GM12801 (cell line): ENCODE measurements around the gene TPD52L2.

Experiments
- TF ChIP-seq, protein P1 (sequence below): IDR thresholded peaks from one replicate; pipeline ENCODE4 v1.5.1; 2011; ENCODE audit warnings: control low read depth; ENCODE audit not compliant: insufficient read length; ENCODE audit errors: extremely low read depth

TPD52L2 gene

DNA sequence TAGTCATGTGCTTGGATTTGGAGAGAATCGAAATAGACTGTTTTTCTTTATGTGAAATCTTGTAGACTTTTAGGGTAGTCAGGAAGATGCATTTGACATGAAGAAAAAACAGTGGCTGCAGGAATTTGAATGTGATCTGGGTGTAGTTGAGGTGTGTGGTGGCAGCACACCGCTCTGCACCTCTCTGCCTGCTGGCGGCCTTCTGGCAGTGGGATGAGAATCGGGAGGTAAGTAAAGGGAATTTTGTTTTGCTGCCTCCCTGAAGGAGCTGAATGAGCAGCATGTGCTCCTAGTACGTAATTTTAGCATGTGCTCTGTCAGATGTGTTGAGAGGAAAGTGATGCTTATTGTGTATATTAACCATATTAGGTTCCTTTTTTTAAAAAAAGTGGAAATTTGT lies 3.2 kb downstream of the TPD52L2 start:
- TF ChIP-seq, protein P1, sequence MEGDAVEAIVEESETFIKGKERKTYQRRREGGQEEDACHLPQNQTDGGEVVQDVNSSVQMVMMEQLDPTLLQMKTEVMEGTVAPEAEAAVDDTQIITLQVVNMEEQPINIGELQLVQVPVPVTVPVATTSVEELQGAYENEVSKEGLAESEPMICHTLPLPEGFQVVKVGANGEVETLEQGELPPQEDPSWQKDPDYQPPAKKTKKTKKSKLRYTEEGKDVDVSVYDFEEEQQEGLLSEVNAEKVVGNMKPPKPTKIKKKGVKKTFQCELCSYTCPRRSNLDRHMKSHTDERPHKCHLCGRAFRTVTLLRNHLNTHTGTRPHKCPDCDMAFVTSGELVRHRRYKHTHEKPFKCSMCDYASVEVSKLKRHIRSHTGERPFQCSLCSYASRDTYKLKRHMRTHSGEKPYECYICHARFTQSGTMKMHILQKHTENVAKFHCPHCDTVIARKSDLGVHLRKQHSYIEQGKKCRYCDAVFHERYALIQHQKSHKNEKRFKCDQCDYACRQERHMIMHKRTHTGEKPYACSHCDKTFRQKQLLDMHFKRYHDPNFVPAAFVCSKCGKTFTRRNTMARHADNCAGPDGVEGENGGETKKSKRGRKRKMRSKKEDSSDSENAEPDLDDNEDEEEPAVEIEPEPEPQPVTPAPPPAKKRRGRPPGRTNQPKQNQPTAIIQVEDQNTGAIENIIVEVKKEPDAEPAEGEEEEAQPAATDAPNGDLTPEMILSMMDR, result no peak

DNA sequence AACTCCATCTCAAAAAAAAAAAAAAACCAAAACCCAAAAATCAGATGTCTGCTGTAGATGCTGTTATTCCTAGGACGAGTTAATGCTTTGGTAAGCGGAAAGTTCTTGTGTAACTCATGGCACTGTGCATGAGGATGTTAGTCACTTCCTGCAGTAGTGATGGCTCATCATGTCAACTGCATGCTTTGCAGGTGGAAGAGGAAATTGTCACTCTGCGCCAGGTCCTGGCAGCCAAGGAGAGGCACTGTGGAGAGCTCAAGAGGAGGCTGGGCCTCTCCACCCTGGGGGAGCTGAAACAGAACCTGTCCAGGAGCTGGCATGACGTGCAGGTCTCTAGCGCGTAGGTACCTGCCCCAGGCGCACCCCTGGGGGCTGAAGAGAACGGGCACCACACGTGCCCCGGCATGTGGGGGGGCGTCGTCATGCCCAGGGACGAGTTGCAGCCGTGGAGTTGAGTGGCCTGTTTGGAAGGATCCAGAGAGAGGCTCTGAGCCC lies 8.5 kb downstream of the TPD52L2 start:
- TF ChIP-seq, protein P1, result no peak

GRCh38 chr20:63876489-63877036 lies 11.5 kb downstream of the TPD52L2 start:
- TF ChIP-seq, protein P1, result no peak

DNA sequence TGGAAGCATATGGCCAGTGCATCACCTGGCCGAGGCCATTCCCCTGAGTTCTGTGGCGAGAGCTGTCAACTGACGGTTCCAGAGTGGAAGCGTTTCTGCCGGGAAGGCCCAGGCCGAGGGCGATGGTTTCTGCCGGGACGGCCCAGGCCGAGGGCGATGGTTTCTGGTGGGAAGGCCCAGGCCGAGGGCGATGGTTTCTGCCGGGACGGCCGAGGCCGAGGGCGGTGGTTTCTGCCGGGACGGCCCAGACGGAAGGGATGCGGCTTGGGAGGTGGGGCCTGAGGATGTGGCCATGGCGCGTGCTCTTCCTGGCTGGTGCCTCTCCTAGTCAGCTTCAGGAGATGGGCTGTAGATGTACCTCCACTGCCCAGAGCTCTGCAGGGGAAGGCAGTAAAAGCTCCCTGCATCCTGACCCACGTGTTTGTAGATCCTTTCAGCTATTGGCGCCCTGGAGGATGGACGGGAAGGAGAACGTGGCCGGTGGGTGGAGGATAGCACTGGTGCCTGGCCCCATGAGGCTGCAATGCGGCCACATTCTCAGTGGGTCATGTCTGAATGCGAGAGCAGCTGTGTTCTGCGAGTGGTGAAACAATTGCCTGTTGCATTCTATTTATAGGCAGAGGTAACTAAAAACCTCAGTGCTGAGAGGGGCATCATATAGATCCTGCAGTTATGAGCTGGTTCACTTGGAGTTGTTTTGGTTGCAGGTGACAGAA lies 12.8 kb downstream of the TPD52L2 start:
- TF ChIP-seq, protein P1, result no peak

DNA sequence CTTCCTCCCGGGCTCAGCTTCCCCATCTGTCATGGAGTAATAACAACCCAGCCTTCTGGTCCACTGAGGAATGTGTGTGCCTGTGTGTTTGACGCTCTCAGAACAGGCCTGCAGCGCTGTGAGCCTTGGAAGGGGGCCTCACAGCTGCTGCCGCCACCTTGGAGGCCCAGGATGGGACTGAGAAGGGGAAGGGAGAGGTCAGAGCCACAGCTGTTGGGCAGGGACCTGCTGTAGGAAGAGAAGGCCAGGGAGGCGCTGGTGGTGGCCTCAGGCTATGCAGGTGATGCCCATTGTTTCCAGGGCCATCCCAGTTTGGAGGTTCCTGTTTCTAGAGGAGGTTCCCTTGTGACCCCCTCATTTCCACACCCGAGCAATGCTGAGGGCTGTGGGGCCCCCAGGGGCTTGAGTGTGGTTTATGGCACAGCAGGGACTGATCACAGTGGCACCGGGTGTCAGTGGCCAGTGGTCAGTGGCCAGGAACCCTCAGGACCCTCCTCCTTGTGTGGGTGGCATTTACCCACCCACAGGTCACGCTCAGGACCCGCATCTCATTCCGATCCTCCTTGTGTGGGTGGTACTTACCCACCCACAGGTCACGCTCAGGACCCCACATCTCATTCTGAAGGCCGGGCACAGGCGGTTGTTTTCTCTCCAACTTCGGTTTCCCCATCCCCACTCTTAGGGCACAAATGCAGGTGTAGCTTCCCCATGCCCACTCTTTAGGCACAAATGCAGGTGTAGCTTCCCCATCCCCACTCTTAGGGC lies 14.0 kb downstream of the TPD52L2 start:
- TF ChIP-seq, protein P1, result no peak

- TF ChIP-seq, protein P1, result no peak
These were observed 16.6 kb downstream of the TPD52L2 start for GRCh38 chr20:63881451-63882226.
